NB4 (cell line): ENCODE measurements around the gene TRANK1.

Source experiments
- POLR2A ChIP-seq: IDR thresholded peaks from 2 replicates; pipeline ENCODE4 v1.6.1; 2011; ENCODE audit warnings: mild to moderate bottlenecking; ENCODE audit not compliant: insufficient read length; ENCODE audit errors: extremely low read depth
- TF ChIP-seq, protein P1 (sequence below): IDR thresholded peaks from one replicate; pipeline ENCODE4 v1.5.1; 2012; ENCODE audit warnings: low read depth, low read length
- TF ChIP-seq, protein P2 (sequence below): IDR thresholded peaks from 2 replicates; pipeline ENCODE4 v1.6.1; 2011; ENCODE audit warnings: low read depth, low read length

DNA sequence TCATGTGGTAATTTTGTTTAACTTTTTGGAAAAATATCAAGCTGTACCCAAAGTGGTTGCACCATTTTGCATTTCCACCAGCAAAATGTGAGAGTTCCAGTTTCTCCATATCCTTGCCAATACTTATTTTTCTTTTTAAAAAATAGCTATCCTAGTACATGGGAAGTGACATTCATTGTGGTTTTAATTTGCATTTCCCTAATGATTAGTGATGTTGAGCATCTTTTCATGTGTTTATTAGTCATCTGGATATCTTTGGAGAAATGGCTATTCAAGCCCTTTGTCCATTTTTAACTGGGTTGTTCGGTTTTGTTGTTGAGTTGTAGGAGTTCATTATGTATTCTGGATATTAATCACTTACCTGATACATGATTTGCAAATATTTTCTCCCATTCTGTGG is 19.5 kb upstream of the TRANK1 start:
- TF ChIP-seq, protein P1, sequence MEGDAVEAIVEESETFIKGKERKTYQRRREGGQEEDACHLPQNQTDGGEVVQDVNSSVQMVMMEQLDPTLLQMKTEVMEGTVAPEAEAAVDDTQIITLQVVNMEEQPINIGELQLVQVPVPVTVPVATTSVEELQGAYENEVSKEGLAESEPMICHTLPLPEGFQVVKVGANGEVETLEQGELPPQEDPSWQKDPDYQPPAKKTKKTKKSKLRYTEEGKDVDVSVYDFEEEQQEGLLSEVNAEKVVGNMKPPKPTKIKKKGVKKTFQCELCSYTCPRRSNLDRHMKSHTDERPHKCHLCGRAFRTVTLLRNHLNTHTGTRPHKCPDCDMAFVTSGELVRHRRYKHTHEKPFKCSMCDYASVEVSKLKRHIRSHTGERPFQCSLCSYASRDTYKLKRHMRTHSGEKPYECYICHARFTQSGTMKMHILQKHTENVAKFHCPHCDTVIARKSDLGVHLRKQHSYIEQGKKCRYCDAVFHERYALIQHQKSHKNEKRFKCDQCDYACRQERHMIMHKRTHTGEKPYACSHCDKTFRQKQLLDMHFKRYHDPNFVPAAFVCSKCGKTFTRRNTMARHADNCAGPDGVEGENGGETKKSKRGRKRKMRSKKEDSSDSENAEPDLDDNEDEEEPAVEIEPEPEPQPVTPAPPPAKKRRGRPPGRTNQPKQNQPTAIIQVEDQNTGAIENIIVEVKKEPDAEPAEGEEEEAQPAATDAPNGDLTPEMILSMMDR, result no peak
- TF ChIP-seq, protein P2, sequence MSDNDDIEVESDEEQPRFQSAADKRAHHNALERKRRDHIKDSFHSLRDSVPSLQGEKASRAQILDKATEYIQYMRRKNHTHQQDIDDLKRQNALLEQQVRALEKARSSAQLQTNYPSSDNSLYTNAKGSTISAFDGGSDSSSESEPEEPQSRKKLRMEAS, result no peak
- no peak for TF ChIP-seq POLR2A
